Tibial nerve (tissue), 4 donors: ENCODE measurements around the gene PRKAG2. TPM values are rescaled to one million over a fixed set of nuclear protein-coding genes. Genes with fewer than 3 reads are reported as not detected.
A peak's percentile ranks its signal among the peaks of the same experiment; 100 is the strongest.

Experiments used
- DNase-seq, 2 donors: peaks; one replicate each; pipeline ENCODE4 v3.0.0-alpha.2; 2019; ENCODE audit warnings: low spot score in 2 of 2
- H3K27ac ChIP-seq, 4 donors: fragments of 200-600 bp; sonication (generic) in 3 of 4; one replicate each; pipeline ENCODE4 v1.5.1; 2017 to 2019; ENCODE audit warnings: mild to moderate bottlenecking in 1 of 4
- H3K27me3 ChIP-seq, 2 donors: fragments of 200-600 bp; sonication (generic) in 1 of 2; one replicate each; pipeline versions ENCODE4 v1.5.1 to v1.6.0; 2017 to 2019
- H3K36me3 ChIP-seq, 3 donors: fragments of 200-600 bp; sonication (generic); one replicate each; pipeline ENCODE4 v1.5.1; 2018 to 2019
- H3K4me1 ChIP-seq, 4 donors: fragments of 200-600 bp; sonication (generic) in 3 of 4; one replicate each; pipeline ENCODE4 v1.5.1; 2017 to 2019
- H3K4me3 ChIP-seq, 4 donors: fragments of 200-600 bp; sonication (generic) in 3 of 4; one replicate each; pipeline ENCODE4 v1.5.1; 2017 to 2019; ENCODE audit warnings: mild to moderate bottlenecking in 1 of 4, moderate library complexity in 1 of 4
- H3K9me3 ChIP-seq, 4 donors: fragments of 200-600 bp; sonication (generic) in 3 of 4; one replicate each; pipeline ENCODE4 v1.5.1; 2017 to 2019
- EP300 ChIP-seq, 2 donors: sonication (generic); formaldehyde crosslinking; IDR thresholded peaks; one replicate each; pipeline ENCODE4 v1.6.1; 2017; ENCODE audit warnings: antibody characterized with exemption in 2 of 2, mild to moderate bottlenecking in 1 of 2
- POLR2A ChIP-seq, 2 donors: fragments of 450-650 bp; IDR thresholded peaks; one replicate each; pipeline ENCODE4 v1.6.1; 2017; ENCODE audit warnings: antibody characterized with exemption in 2 of 2, mild to moderate bottlenecking in 2 of 2, moderate library complexity in 2 of 2
- WGBS, 2 donors: methylation state at CpG; one replicate each; pipeline ENCODE4 v1.1.5; 2018; 5-methylcytosine and 5-hydroxymethylcytosine counted together
- total RNA-seq, 4 donors: library from RNA; depleted of rRNA; stranded (reverse); fragments of >200 nt; gene quantifications; one replicate each; pipeline ENCODE4 v1.1.0, GENCODE V29; 2016
- TF ChIP-seq, protein P1 (sequence below), 5 experiments: fragments of 200-600 bp in 3 of 5; fragments of 450-650 bp in 2 of 5; sonication (generic) in 3 of 5; IDR thresholded peaks; one replicate each; pipeline ENCODE4 v1.5.1; 2016 to 2019; ENCODE audit warnings: antibody characterized with exemption in 5 of 5, mild to moderate bottlenecking in 3 of 5, moderate library complexity in 2 of 5

Gene PRKAG2
- total RNA-seq, 4 donors from 2014 or later: 24.5 to 82.6 (median 38.3) TPM

DNA sequence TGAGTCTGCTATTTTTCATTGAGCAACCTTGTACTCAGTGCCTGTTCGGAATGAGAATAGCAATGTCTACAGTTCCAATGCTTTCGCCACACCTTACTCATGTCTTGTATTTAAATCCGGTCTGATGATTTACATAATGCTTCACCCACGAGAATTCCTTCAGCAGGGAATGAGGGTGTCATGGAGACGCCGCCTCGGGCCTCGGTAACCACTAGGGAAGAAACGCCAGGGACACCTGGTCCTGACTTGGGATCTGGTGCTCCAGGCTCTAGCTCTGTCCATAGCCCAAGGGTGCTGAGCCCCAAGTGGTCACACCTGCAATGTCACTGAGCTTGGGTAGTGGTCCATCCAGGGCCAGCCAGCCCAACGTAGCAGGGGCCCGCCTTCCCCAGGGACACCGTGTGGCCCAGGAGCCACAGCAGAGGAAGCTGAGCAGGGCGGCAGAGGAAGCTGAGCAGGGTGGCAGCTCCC is 37.4 kb downstream of the PRKAG2 start:
- no peak overlapping the region for H3K4me3 ChIP-seq
- no peaks in the 10 kb centered on the region for H3K9me3 ChIP-seq
- DNase-seq: no peak
- peaks cover 0 to 7% (median 0%) of the 10 kb centered on the region in 3 donors for H3K36me3 ChIP-seq
- H3K4me1 ChIP-seq: peaks cover 0 to 20% (median 0%) of the 10 kb centered on the region in 4 donors
- H3K27ac ChIP-seq: no peak overlapping the region
- TF ChIP-seq POLR2A (IDR thresholded peaks at IDR 0.05) (no peak), EP300 (IDR thresholded peaks at IDR 0.05) (no peak)
- TF ChIP-seq, protein P1, sequence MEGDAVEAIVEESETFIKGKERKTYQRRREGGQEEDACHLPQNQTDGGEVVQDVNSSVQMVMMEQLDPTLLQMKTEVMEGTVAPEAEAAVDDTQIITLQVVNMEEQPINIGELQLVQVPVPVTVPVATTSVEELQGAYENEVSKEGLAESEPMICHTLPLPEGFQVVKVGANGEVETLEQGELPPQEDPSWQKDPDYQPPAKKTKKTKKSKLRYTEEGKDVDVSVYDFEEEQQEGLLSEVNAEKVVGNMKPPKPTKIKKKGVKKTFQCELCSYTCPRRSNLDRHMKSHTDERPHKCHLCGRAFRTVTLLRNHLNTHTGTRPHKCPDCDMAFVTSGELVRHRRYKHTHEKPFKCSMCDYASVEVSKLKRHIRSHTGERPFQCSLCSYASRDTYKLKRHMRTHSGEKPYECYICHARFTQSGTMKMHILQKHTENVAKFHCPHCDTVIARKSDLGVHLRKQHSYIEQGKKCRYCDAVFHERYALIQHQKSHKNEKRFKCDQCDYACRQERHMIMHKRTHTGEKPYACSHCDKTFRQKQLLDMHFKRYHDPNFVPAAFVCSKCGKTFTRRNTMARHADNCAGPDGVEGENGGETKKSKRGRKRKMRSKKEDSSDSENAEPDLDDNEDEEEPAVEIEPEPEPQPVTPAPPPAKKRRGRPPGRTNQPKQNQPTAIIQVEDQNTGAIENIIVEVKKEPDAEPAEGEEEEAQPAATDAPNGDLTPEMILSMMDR (IDR thresholded peaks at IDR 0.05): no peak
- H3K27me3 ChIP-seq: no peaks in the 10 kb centered on the region
- 77 to 80% methylated on average over 11 to 13 of the region's 13 CpGs for WGBS, 2 donors

GRCh38 chr7:151838861-151839381 is 38.0 kb downstream of the PRKAG2 start:
- Histone ChIP-seq H3K4me3 (no peak overlapping the region), H3K4me1 (peaks cover 0 to 20% (median 0%) of the 10 kb centered on the region in 4 donors), H3K27ac (no peak overlapping the region), H3K27me3 (no peaks in the 10 kb centered on the region), H3K36me3 (peaks cover 0 to 11% (median 0%) of the 10 kb centered on the region in 3 donors), H3K9me3 (no peaks in the 10 kb centered on the region)
- 68% methylated on average over 17 of the region's 17 CpGs for WGBS, 2 donors
- no peak for DNase-seq
- no peak for TF ChIP-seq POLR2A (IDR thresholded peaks at IDR 0.05)
- TF ChIP-seq, protein P1 (IDR thresholded peaks at IDR 0.05): no peak
- TF ChIP-seq EP300 (IDR thresholded peaks at IDR 0.05): no peak

- WGBS, 2 donors: 63 to 68% methylated on average over 5 to 7 of the region's 7 CpGs
- H3K36me3 ChIP-seq: peaks cover 0 to 19% (median 0%) of the 10 kb centered on the region in 3 donors
- DNase-seq: no peak
- H3K27me3 ChIP-seq: no peaks in the 10 kb centered on the region
- H3K9me3 ChIP-seq: no peaks in the 10 kb centered on the region
- no peak overlapping the region for H3K4me3 ChIP-seq
- peak overlapping the region in 2 of 4 donors; percentile 5 to 17 for H3K27ac ChIP-seq
- peaks cover 0 to 20% (median 0%) of the 10 kb centered on the region in 4 donors for H3K4me1 ChIP-seq
- TF ChIP-seq POLR2A (IDR thresholded peaks at IDR 0.05) (no peak), EP300 (IDR thresholded peaks at IDR 0.05) (no peak)
- TF ChIP-seq, protein P1 (IDR thresholded peaks at IDR 0.05): no peak
Measured at GRCh38 chr7:151838072-151838471, 38.8 kb downstream of the PRKAG2 start.

DNA sequence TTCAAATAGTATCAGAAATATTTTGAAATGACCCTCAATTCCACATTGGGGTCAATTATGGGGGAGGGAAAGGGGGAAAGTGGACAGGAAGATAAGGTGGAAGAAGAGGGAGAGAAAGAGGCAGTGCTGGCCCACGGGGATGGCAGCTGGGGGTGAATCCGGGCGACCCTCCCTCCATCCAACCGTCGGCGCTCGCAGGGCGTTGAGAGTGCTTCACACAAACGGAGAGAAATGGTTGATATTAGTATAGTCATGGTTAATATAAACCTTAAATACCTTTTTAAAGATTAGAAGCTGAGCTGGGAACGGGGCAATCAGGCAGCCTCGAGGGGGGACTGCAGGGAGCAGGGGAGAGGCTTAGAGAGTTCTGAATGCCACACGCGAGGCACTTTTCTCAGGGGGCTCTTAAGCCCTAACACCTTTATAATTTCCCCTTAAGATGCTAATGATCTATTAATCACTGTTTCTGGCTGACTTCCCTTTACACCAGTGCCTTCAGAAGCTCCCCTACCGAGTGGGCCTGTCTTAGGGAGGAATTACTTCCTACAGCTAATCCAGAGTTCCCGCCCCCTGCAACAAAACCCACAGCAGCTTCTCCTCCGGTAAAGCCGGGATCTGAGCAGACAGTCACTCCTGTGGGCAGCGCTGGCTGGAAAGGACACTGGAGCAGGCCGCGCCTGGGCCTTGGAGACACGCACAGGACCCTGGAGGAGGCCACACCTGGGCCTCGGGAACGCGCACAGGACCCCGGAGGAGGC is 39.5 kb downstream of the PRKAG2 start:
- Histone ChIP-seq H3K4me3 (no peak overlapping the region), H3K9me3 (no peaks in the 10 kb centered on the region), H3K27ac (peak overlapping the region in 2 of 4 donors; percentile 5 to 17), H3K27me3 (no peaks in the 10 kb centered on the region), H3K36me3 (peaks cover 0 to 19% (median 0%) of the 10 kb centered on the region in 3 donors), H3K4me1 (peaks cover 0 to 20% (median 0%) of the 10 kb centered on the region in 4 donors)
- TF ChIP-seq EP300 (IDR thresholded peaks at IDR 0.05) (no peak), POLR2A (IDR thresholded peaks at IDR 0.05) (no peak)
- TF ChIP-seq, protein P1 (IDR thresholded peaks at IDR 0.05): no peak
- 60 to 69% methylated on average over 23 to 25 of the region's 25 CpGs for WGBS, 2 donors
- no peak for DNase-seq

DNA sequence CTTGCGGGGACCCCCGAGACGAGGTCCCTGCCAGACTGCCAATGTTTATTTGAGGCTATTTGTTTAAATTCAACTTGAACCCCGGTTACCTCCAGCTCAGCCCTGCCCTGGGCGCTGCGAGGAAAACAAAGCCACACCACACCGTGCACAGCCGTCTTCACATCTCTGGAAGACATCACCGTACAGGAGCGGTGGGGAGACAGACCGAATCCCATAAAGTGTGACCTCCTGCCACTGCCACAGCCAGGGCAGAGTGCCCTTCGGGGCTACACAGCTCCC is 40.0 kb downstream of the PRKAG2 start:
- Histone ChIP-seq H3K27ac (no peak overlapping the region), H3K27me3 (no peaks in the 10 kb centered on the region), H3K9me3 (no peaks in the 10 kb centered on the region), H3K4me3 (no peak overlapping the region), H3K4me1 (peaks cover 0 to 20% (median 0%) of the 10 kb centered on the region in 4 donors), H3K36me3 (peaks cover 0 to 22% (median 0%) of the 10 kb centered on the region in 3 donors)
- WGBS, 2 donors: 71 to 83% methylated on average over 11 to 12 of the region's 12 CpGs
- TF ChIP-seq POLR2A (IDR thresholded peaks at IDR 0.05) (no peak), EP300 (IDR thresholded peaks at IDR 0.05) (no peak)
- TF ChIP-seq, protein P1 (IDR thresholded peaks at IDR 0.05): no peak
- DNase-seq: no peak
